Measurements from ENCODE around the gene STX1A.

DNA sequence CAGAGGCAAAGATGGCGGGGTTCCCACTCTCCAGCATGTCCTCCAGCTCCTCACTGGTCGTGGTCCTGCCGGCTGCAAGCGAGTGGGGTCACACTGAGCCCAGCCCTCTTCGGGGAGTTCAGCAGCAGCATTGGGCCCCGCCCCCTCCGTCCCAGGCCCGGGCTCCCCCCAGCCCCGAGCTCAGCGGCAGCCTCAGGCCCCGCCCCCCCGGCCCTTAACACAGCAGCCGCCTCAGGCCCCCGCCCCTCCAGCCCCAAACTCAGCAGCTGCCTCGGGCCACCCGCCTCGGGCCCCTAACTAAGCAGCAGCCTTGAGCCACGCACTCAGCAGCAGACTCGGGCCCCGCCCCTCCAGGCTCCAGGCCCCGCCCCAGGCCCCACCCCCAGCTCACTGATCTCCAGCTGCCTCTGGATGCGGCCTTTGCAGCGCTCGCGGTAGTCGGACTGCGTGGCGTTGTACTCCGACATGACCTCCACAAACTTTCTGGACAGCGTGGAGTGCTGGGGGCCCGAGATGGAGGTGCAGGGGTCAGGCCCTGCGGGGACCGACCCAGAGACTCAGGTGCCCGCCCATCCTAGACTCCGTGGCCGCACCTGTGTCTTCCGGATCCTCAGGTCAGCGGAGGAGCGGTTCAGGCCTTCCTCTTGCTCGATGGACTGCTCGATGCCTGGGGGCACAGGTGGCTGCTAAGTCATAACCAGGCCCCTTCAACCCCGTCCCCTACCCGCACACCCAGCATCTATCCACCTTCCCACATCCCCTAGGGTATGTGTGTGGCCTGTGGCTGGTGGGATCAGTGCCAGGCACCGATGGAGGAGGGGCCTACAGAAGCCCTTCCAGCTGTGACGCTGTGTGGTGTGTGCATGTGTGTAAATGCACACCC is 15.5 kb downstream of the STX1A start:
- TF ChIP-seq POLR2AphosphoS5 (IDR thresholded peaks at IDR 0.05; ENCODE audit: low read depth, low read length) (no peak), POLR2A (IDR thresholded peaks at IDR 0.05; ENCODE audit: low read depth, low read length) (no peak)
